ENCODE measurements around the gene INPP5D.

DNA sequence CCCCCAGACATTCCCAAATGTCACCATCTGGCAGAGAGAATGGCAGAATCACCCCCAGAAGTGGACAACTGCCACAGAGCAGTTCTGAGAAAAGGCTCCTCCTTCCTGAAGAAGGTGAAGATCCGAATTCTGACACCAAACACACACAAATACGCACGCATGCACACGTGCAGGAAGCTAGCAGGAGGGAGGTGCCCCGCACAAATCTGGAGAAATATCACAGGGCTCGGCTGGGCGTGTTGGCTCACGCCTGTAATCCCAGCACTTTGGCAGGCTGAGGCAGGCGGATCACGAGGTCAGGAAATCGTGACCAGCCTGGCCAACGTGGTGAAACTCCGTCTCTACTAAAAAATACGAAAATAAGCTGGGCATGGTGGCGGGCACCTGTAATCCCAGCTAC, 152.9 kb downstream of the INPP5D start:
- no peak for TF ChIP-seq CTCF (IDR thresholded peaks at IDR 0.05; ENCODE audit: insufficient read depth, low read length, poor library complexity, severe bottlenecking)
- no peak for TF ChIP-seq EZH2phosphoT487 (conservative IDR thresholded peaks at IDR 0.05; ENCODE audit: low read length)

All from SU-DHL-6 (cell line).